ENCODE data around the gene LPP. TPM values are rescaled to one million over a fixed set of nuclear protein-coding genes. Genes with fewer than 3 reads are reported as not detected.

The LPP gene
- total and polyA plus RNA-seq, 2 of the 4 experiments (the other 2 are of a cell fraction): 16.0 to 130 TPM

GRCh38 chr3:188113756-188114155 lies 40.2 kb upstream of the LPP start:
- Histone ChIP-seq H2AK9ac (replicated peaks; ENCODE audit: low read depth, low read length, poor library complexity) (no peak overlapping the region), H3K23ac (ENCODE audit: low read depth, low read length) (no peak overlapping the region), H4K8ac (ENCODE audit: low read depth in 2 of 2, low read length in 2 of 2) (no peak overlapping the region), H2BK20ac (ENCODE audit: low read depth, low read length) (no peak overlapping the region), H4K5ac (ENCODE audit: low read depth, low read length) (no peak overlapping the region), H3K18ac (ENCODE audit: low read depth, low read length) (no peak overlapping the region), H2BK5ac (ENCODE audit: low read depth, low read length, poor library complexity, severe bottlenecking) (no peak overlapping the region), H2BK15ac (ENCODE audit: low read depth, low read length) (no peak overlapping the region), H3K9me1 (ENCODE audit: insufficient read depth, low read length) (no peaks in the 10 kb centered on the region), H3K4me3 (ENCODE audit: insufficient read depth, low read depth, low read length) (no peak overlapping the region), H3K27ac (ENCODE audit: insufficient read depth, low read length) (no peak overlapping the region), H3K9me3 (ENCODE audit: control insufficient read depth, insufficient read depth, low read length) (no peaks in the 10 kb centered on the region), H3K36me3 (ENCODE audit: control insufficient read depth, insufficient read depth, low read length) (no peaks in the 10 kb centered on the region), H2AK5ac (ENCODE audit: low read depth, low read length) (no peak overlapping the region), H2BK120ac (ENCODE audit: low read depth, low read length) (no peak overlapping the region), H4K20me1 (ENCODE audit: insufficient read depth, low read length) (no peaks in the 10 kb centered on the region), H3K79me1 (ENCODE audit: low read depth in 1 of 2, low read length in 2 of 2) (no peaks in the 10 kb centered on the region), H3K56ac (ENCODE audit: extremely low read depth, insufficient read depth, low read length) (no peak overlapping the region), H3K4me2 (ENCODE audit: low read depth, low read length) (no peak overlapping the region), H3K14ac (replicated peaks; ENCODE audit: low read depth, low read length) (no peak overlapping the region), H3K9ac (ENCODE audit: low read depth, low read length) (no peak overlapping the region), H2AFZ (replicated peaks; ENCODE audit: low read length, poor library complexity) (no peak overlapping the region), H4K91ac (ENCODE audit: insufficient read depth, low read depth, low read length) (no peak overlapping the region), H3K4me1 (ENCODE audit: control insufficient read depth, insufficient read depth, low read length) (no peaks in the 10 kb centered on the region), H3K27me3 (ENCODE audit: control insufficient read depth, insufficient read depth, low read length) (no peaks in the 10 kb centered on the region; the same call in 1 of the 2 replicates), H3K4ac (ENCODE audit: low read depth, low read length) (no peak overlapping the region)
- in situ Hi-C loops (cut with MboI; ENCODE audit: low sequenced_read_pairs) (no loop called here), dilution Hi-C loops (cut with HindIII; ENCODE audit: low sequenced_read_pairs, unreplicated experiment) (no loop called here), intact Hi-C loops (cut with micrococcal nuclease) (no loop called here)
- POLR2A ChIA-PET (ENCODE audit: unreplicated experiment): interaction anchor here (0.6 kb wide), 1 partner anchor 10 kb away, joined by 7 read pairs; no protein-coding TSS in a partner anchor
- TF ChIP-seq CHD1 (IDR thresholded peaks at IDR 0.05; ENCODE audit: low read depth, low read length) (no peak), CEBPB (IDR thresholded peaks at IDR 0.05; ENCODE audit: low read depth, low read length) (no peak), RAD21 (IDR thresholded peaks at IDR 0.05; ENCODE audit: low read length) (no peak), MAFK (IDR thresholded peaks at IDR 0.05; ENCODE audit: low read depth, low read length) (no peak), POLR2A (IDR thresholded peaks at IDR 0.05; ENCODE audit: low read depth, low read length) (no peak), USF2 (IDR thresholded peaks at IDR 0.05; ENCODE audit: low read depth, low read length) (no peak), NFE2L2 (IDR thresholded peaks at IDR 0.05; ENCODE audit: low read depth, low read length) (no peak), SMC3 (IDR thresholded peaks at IDR 0.05; ENCODE audit: low read depth, low read length) (no peak), ELK1 (IDR thresholded peaks at IDR 0.05; ENCODE audit: borderline replicate concordance, low read depth, low read length) (no peak), CTCF (conservative IDR thresholded peaks at IDR 0.05; ENCODE audit: low read depth, low read length) (no peak), FOS (IDR thresholded peaks at IDR 0.05; ENCODE audit: low read depth, low read length) (no peak), MXI1 (IDR thresholded peaks at IDR 0.05; ENCODE audit: borderline replicate concordance, low read depth, low read length) (no peak), BHLHE40 (IDR thresholded peaks at IDR 0.05; ENCODE audit: low read depth, low read length) (no peak), RCOR1 (IDR thresholded peaks at IDR 0.05; ENCODE audit: insufficient replicate concordance, low read length) (no peak), RFX5 (IDR thresholded peaks at IDR 0.05; ENCODE audit: low read depth, low read length) (no peak), MAZ (IDR thresholded peaks at IDR 0.05; ENCODE audit: borderline replicate concordance, low read depth, low read length) (no peak)
- no peak for DNase-seq
- no peak for ATAC-seq (ENCODE audit: low read depth)
- CTCF ChIA-PET: interaction anchor here (0.6 kb wide), 1 partner anchor 559 kb away, joined by 3 read pairs; no protein-coding TSS in a partner anchor
- BruUV-seq (replicated peaks): no TSS peak
